Sigmoid colon (tissue), 7 donors: ENCODE data around the gene SPATA31D3. TPM values are rescaled to one million over a fixed set of nuclear protein-coding genes. Genes with fewer than 3 reads are reported as not detected.

Experiments used
- DNase-seq: peaks from one replicate; pipeline ENCODE4 v3.0.0-alpha.2; 2019
- H3K27ac ChIP-seq, 4 donors: fragments of 200-600 bp; sonication (generic); one replicate each; pipeline ENCODE4 v1.5.1; 2016 to 2019; ENCODE audit warnings: mild to moderate bottlenecking in 1 of 4
- H3K27me3 ChIP-seq, 3 donors: fragments of 200-600 bp; sonication (generic); one replicate each; pipeline ENCODE4 v1.5.1; 2019; ENCODE audit warnings: mild to moderate bottlenecking in 1 of 3
- H3K36me3 ChIP-seq, 4 donors: fragments of 200-600 bp; sonication (generic); one replicate each; pipeline ENCODE4 v1.5.1; 2016 to 2019
- H3K4me1 ChIP-seq, 4 donors: fragments of 200-600 bp; sonication (generic); one replicate each; pipeline ENCODE4 v1.5.1; 2017 to 2019
- H3K4me3 ChIP-seq, 4 donors: fragments of 200-600 bp; sonication (generic); one replicate each; pipeline ENCODE4 v1.5.1; 2017 to 2019; ENCODE audit warnings: mild to moderate bottlenecking in 2 of 4, moderate library complexity in 1 of 4
- H3K9me3 ChIP-seq, 4 donors: fragments of 200-600 bp in 3 of 4; sonication (generic) in 3 of 4; one replicate each; pipeline versions ENCODE4 v1.5.1 to v1.6.1; 2013 to 2019
- POLR2A ChIP-seq, 2 donors: fragments of 450-650 bp; IDR thresholded peaks; one replicate each; pipeline ENCODE4 v1.6.1; 2016; ENCODE audit warnings: antibody characterized with exemption in 2 of 2, mild to moderate bottlenecking in 2 of 2, moderate library complexity in 2 of 2
- POLR2AphosphoS5 ChIP-seq, 4 donors: sonication (generic); formaldehyde crosslinking; IDR thresholded peaks; one replicate each; pipeline ENCODE4 v1.6.1; 2017; ENCODE audit warnings: antibody characterized with exemption in 4 of 4
- WGBS, 2 donors: extraction: QIAGEN DNeasy Blood & Tissue Kit; methylation state at CpG; one replicate each; pipeline ENCODE4 v1.1.7; 2013; 5-methylcytosine and 5-hydroxymethylcytosine counted together
- intact Hi-C: fragments of 100-400 bp; cut with DNase I; formaldehyde crosslinking; loops from one replicate; pipeline ENCODE4 v1.15.1; 2023
- polyA plus RNA-seq, 3 donors: library from polyadenylated mRNA; stranded (reverse); fragments of 200-250 nt; gene quantifications; one replicate each; pipeline ENCODE4 v1.2.3, GENCODE V29; 2013
- total RNA-seq, 4 donors: library from RNA; depleted of rRNA; stranded (reverse); fragments of >200 nt; gene quantifications; one replicate each; pipeline ENCODE4 v1.1.0, GENCODE V29; 2016
- TF ChIP-seq, protein P1 (sequence below), 4 experiments: fragments of 450-650 bp in 3 of 4; fragments of 200-600 bp in 1 of 4; IDR thresholded peaks; one replicate each; pipeline ENCODE4 v1.5.1; 2016 to 2019; ENCODE audit warnings: antibody characterized with exemption in 4 of 4, mild to moderate bottlenecking in 3 of 4, moderate library complexity in 2 of 4
- donor health status: healthy with polysubstance abuse.
- donor health status: Bipolar disorder and iron deficiency.
- donor health status: healthy.

SPATA31D3 gene
- total and polyA plus RNA-seq, 7 donors, result not detected

DNA sequence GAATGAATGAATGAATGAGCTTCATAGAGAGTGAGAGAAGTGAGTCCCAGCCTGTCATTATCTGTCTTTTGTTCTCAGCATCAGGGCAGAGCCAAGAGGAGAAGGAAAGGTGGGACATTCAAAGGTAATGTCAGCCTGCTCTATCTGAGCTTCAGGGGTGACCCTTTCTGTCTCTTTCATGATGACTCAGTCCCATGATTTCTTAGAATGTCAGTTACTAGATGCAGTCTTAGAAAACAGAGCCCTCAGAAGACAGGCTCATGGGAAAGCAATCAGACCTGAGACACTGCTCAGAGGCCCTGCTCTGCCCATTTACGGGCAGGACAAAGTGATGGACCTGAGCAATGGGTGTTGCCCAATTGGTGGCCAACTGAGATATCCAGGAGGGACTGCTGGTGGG, 46.4 kb downstream of the SPATA31D3 start:
- 95 to 96% methylated on average over 1 of the region's 1 CpG for WGBS, 2 donors
- no peaks in the 10 kb centered on the region for H3K27me3 ChIP-seq
- no peaks in the 10 kb centered on the region for H3K36me3 ChIP-seq
- intact Hi-C loops, result no loop called here
- no peak overlapping the region for H3K4me3 ChIP-seq
- no peak overlapping the region for H3K27ac ChIP-seq
- DNase-seq, result no peak
- TF ChIP-seq POLR2A (IDR thresholded peaks at IDR 0.05), result no peak
- TF ChIP-seq, protein P1, sequence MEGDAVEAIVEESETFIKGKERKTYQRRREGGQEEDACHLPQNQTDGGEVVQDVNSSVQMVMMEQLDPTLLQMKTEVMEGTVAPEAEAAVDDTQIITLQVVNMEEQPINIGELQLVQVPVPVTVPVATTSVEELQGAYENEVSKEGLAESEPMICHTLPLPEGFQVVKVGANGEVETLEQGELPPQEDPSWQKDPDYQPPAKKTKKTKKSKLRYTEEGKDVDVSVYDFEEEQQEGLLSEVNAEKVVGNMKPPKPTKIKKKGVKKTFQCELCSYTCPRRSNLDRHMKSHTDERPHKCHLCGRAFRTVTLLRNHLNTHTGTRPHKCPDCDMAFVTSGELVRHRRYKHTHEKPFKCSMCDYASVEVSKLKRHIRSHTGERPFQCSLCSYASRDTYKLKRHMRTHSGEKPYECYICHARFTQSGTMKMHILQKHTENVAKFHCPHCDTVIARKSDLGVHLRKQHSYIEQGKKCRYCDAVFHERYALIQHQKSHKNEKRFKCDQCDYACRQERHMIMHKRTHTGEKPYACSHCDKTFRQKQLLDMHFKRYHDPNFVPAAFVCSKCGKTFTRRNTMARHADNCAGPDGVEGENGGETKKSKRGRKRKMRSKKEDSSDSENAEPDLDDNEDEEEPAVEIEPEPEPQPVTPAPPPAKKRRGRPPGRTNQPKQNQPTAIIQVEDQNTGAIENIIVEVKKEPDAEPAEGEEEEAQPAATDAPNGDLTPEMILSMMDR (IDR thresholded peaks at IDR 0.05), result no peak
- no peak for TF ChIP-seq POLR2AphosphoS5 (IDR thresholded peaks at IDR 0.05)
- H3K4me1 ChIP-seq, result no peaks in the 10 kb centered on the region
- no peaks in the 10 kb centered on the region for H3K9me3 ChIP-seq

DNA sequence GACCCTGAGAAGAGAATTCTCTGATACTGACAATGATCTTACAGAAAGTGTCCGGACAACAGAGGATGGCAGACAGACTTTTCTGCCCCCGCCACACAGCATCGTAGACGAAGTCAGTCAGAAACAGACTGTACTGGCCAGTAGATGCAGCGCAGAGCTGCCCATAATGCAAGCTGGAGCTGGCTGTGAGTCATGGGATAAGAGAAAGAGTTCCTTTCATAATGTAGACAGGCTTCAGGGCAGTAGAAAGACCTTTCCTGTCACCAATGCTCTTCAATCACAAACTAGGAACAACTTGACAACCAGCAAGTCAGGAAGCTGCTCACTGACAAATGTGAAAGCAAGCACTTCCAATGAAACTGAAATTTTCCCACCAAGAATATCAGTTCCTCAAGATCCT, 50.4 kb downstream of the SPATA31D3 start:
- TF ChIP-seq POLR2AphosphoS5 (IDR thresholded peaks at IDR 0.05) (no peak), POLR2A (IDR thresholded peaks at IDR 0.05) (no peak)
- TF ChIP-seq, protein P1 (IDR thresholded peaks at IDR 0.05), result no peak
- H3K36me3 ChIP-seq, result no peaks in the 10 kb centered on the region
- no peaks in the 10 kb centered on the region for H3K27me3 ChIP-seq

More for the DNA sequence above, 50.4 kb downstream of the SPATA31D3 start:
- H3K27ac ChIP-seq, result no peak overlapping the region
- DNase-seq, result no peak
- H3K4me1 ChIP-seq, result no peaks in the 10 kb centered on the region
- H3K4me3 ChIP-seq, result no peak overlapping the region
- 93 to 95% methylated on average over 5 of the region's 5 CpGs for whole genome bisulfite sequencing, 2 donors
- H3K9me3 ChIP-seq, result no peaks in the 10 kb centered on the region
- intact Hi-C loops, result no loop called here

Other genes starting within 250 kb of the SPATA31D3 start
- not detected for gene SPATA31D4, start 15.1 kb upstream of the SPATA31D3 start, total RNA-seq
- gene SPATA31D4, start 15.1 kb upstream of the SPATA31D3 start, polyA plus RNA-seq, result under 1 TPM in 1 of 3 donors, not detected in 2; 0.23 TPM
- gene SPATA31D1, start 45.3 kb downstream of the SPATA31D3 start, total RNA-seq, result not detected
- not detected for gene SPATA31D1, start 45.3 kb downstream of the SPATA31D3 start, polyA plus RNA-seq